K562 (cell line): ENCODE measurements around the gene NUF2. TPM values are rescaled to one million over a fixed set of nuclear protein-coding genes. Genes with fewer than 3 reads are reported as not detected.

ENCODE experiments used
- ATAC-seq: fragments of 200-7000 bp; cut with Tn5 transposase; 3 replicates; pipeline ENCODE4 v1.9.1; 2020; ENCODE audit warnings: moderate library complexity
- BruUV-seq: library from RNA; stranded (reverse); fragments of 400-500 nt; replicated peaks from 2 replicates; lab custom pipeline; 2021; lab: Mats Ljungman, UMichigan
- CTCF ChIA-PET: fragments of 300-600 bp; formaldehyde crosslinking; extraction: SDS; loops from one replicate; lab custom pipeline; 2021; ENCODE audit warnings: low intra/inter-chr PET ratio; lab: Yijun Ruan, JAX
- POLR2A ChIA-PET: fragments of 300-600, 350-650 bp; sonication (Branson Sonifier 250); formaldehyde crosslinking; extraction: SDS; loops from one replicate; lab custom pipeline; 2021; ENCODE audit warnings: antibody characterized with exemption, inconsistent platforms; lab: Yijun Ruan, JAX
- DNase-seq, 4 experiments: peaks; one replicate each; pipeline versions ENCODE4 v3.0.0 to v3.0.0-alpha.2; 2011 to 2018; ENCODE audit warnings: low spot score in 3 of 4, mixed read lengths in 3 of 4; ENCODE audit errors: extremely low read depth in 1 of 4
- FAIRE-seq: peaks from 2 replicates; lab custom pipeline; 2011; peaks lifted over from hg19 to GRCh38; lab: Jason Lieb, UNC
- H2AFZ ChIP-seq: 2 replicates; pipeline ENCODE4 v1.6.0; 2011; ENCODE audit warnings: low read depth, low read length, control low read depth, inconsistent platforms
- H3K27ac ChIP-seq: fragments of 200-600 bp; 3 replicates; pipeline ENCODE4 v1.8.0; 2011; ENCODE audit warnings: low read depth, mild to moderate bottlenecking, control low read depth, inconsistent platforms, low read length, moderate library complexity, mixed read lengths; ENCODE audit errors: extremely low read depth
- H3K27me3 ChIP-seq, 2 experiments: fragments of 300-600 bp in 1 of 2; 2 replicates in 1 of 2; 3 replicates in 1 of 2; pipeline versions ENCODE4 v1.6.0 to v1.8.0; 2011; ENCODE audit warnings: inconsistent platforms in 2 of 2, low read length in 2 of 2, mild to moderate bottlenecking in 1 of 2, mixed read lengths in 1 of 2, moderate library complexity in 1 of 2; ENCODE audit not compliant: control insufficient read depth in 2 of 2, insufficient read depth in 2 of 2
- H3K36me3 ChIP-seq: fragments of 300-600 bp; 3 replicates; pipeline ENCODE4 v1.8.0; 2011; ENCODE audit warnings: mild to moderate bottlenecking, low read length, inconsistent platforms; ENCODE audit not compliant: control insufficient read depth, insufficient read depth
- H3K4me1 ChIP-seq, 2 experiments: fragments of 200-600 bp in 1 of 2; replicated peaks in 1 of 2; 2 replicates in 1 of 2; 3 replicates in 1 of 2; pipeline versions ENCODE4 v1.5.1 to v1.8.0; 2011; ENCODE audit warnings: inconsistent platforms in 2 of 2, low read length in 2 of 2, mild to moderate bottlenecking in 1 of 2, mixed read lengths in 1 of 2, moderate library complexity in 1 of 2; ENCODE audit not compliant: control insufficient read depth in 2 of 2, insufficient read depth in 2 of 2
- H3K4me2 ChIP-seq: 2 replicates; pipeline ENCODE4 v1.6.1; 2011; ENCODE audit warnings: low read length, control low read depth, inconsistent platforms, mixed read lengths; ENCODE audit not compliant: insufficient read depth
- H3K4me3 ChIP-seq: fragments of 200-600 bp; sonication (generic), shearing (Covaris generic); 2 replicates; pipeline ENCODE4 v1.5.1; 2016; ENCODE audit warnings: control low read depth, inconsistent platforms
- H3K79me2 ChIP-seq: fragments of 200-600 bp; 3 replicates; pipeline ENCODE4 v1.8.0; 2011; ENCODE audit warnings: low read length, inconsistent platforms; ENCODE audit not compliant: control insufficient read depth, insufficient read depth
- H3K9ac ChIP-seq, 2 experiments: 2 replicates each; pipeline versions ENCODE4 v1.6.0 to v1.6.1; 2011; ENCODE audit warnings: low read depth in 2 of 2, low read length in 2 of 2, control low read depth in 1 of 2, inconsistent platforms in 1 of 2, mild to moderate bottlenecking in 1 of 2, mixed read lengths in 1 of 2; ENCODE audit not compliant: insufficient read depth in 1 of 2
- H3K9me1 ChIP-seq: one replicate; pipeline ENCODE4 v1.6.0; 2011; ENCODE audit warnings: inconsistent platforms, mild to moderate bottlenecking, low read length, moderate library complexity; ENCODE audit not compliant: control insufficient read depth, insufficient read depth
- H3K9me3 ChIP-seq: replicated peaks from 2 replicates; pipeline ENCODE4 v1.5.1; 2011; ENCODE audit warnings: low read depth, low read length, inconsistent platforms; ENCODE audit not compliant: control insufficient read depth, insufficient read depth
- H4K20me1 ChIP-seq: replicated peaks from 2 replicates; pipeline ENCODE4 v1.6.1; 2011; ENCODE audit warnings: low read length, inconsistent platforms, mixed read lengths; ENCODE audit not compliant: control insufficient read depth, insufficient read depth
- GATA2 ChIP-seq: sonication (generic); formaldehyde crosslinking; IDR thresholded peaks from 2 replicates; pipeline ENCODE4 v1.4.0; 2020; ENCODE audit warnings: mild to moderate bottlenecking, missing genetic modification reagents
- PHF8 ChIP-seq: fragments of 200-600 bp; sonication (generic); IDR thresholded peaks from 2 replicates; pipeline ENCODE4 v1.6.1; 2012; ENCODE audit warnings: mixed run types, mild to moderate bottlenecking, inconsistent platforms, low read length, moderate library complexity, borderline replicate concordance
- RBM39 ChIP-seq: fragments of 200-400 bp; formaldehyde crosslinking; optimal IDR thresholded peaks from 2 replicates; pipeline ENCODE3; 2018; ENCODE audit warnings: low read depth, low read length
- ZKSCAN3 ChIP-seq: fragments of 250-450 bp; sonication (Bioruptor Pico); IDR thresholded peaks from 2 replicates; pipeline ENCODE4 v1.4.0; 2020
- ZNF232 ChIP-seq: sonication (generic); formaldehyde crosslinking; IDR thresholded peaks from 2 replicates; pipeline ENCODE4 v1.8.0; 2022; ENCODE audit warnings: mild to moderate bottlenecking, missing genetic modification reagents
- ZNF699 ChIP-seq: fragments of 250-450 bp; sonication (Bioruptor Pico); IDR thresholded peaks from 2 replicates; pipeline ENCODE4 v1.8.0; 2021; ENCODE audit warnings: mild to moderate bottlenecking, moderate library complexity; ENCODE audit not compliant: insufficient replicate concordance
- WGBS: fragments of 100-300 bp; shearing (Covaris generic); methylation state at CpG from one replicate; pipeline ENCODE4 v1.1.6; 2016; ENCODE audit warnings: low coverage, mixed read lengths; ENCODE audit not compliant: insufficient coverage; ENCODE audit errors: missing lambda C conversion rate; 5-methylcytosine and 5-hydroxymethylcytosine counted together
- in situ Hi-C: fragments of 300-500 bp; cut with MboI; formaldehyde crosslinking; loops from 4 replicates; pipeline ENCODE4 v1.15.0; 2018; ENCODE audit warnings: inconsistent platforms, mixed read lengths
- intact Hi-C: fragments of 100-400 bp; cut with micrococcal nuclease; formaldehyde crosslinking; loops from 2 replicates; pipeline ENCODE4 v1.14.2; 2022
- polyA plus RNA-seq, 8 experiments: library from polyadenylated mRNA; depleted of rRNA in 4 of 8; stranded (reverse) in 5 of 8; unstranded in 3 of 8; fragments of >200 nt; fragmentation: Nextera tagmentation in 2 of 8; fragmentation: Illumina TruSeq in 1 of 8; extraction: Ambion mirVana in 2 of 8; extraction: Trizol in 1 of 8; gene quantifications; 2 replicates each; pipeline versions ENCODE4 v1.2.1 to v1.2.3, GENCODE V29; 2011 to 2014; ENCODE audit warnings: inconsistent platforms in 1 of 8, missing spikeins in 1 of 8
- total RNA-seq, 7 experiments: library from RNA; depleted of rRNA in 6 of 7; stranded (reverse); fragments of >200 nt in 6 of 7; fragmentation: Illumina TruSeq in 2 of 7; extraction: Trizol in 2 of 7; gene quantifications; 2 replicates each; pipeline versions ENCODE4 v1.2.1 to v1.2.3, GENCODE V29; 2011 to 2021; ENCODE audit warnings: low replicate concordance in 1 of 7
- TF ChIP-seq, protein P1 (sequence below): sonication (generic); formaldehyde crosslinking; IDR thresholded peaks from 2 replicates; pipeline ENCODE4 v1.4.0; 2020; ENCODE audit warnings: mild to moderate bottlenecking, missing genetic modification reagents
- TF ChIP-seq, protein P2 (sequence below): fragments of 150-350 bp; IDR thresholded peaks from 2 replicates; pipeline ENCODE4 v1.6.1; 2014; ENCODE audit warnings: low read depth, mild to moderate bottlenecking, low read length, borderline replicate concordance

NUF2 gene
- total and polyA plus RNA-seq, 9 of the 15 experiments (the other 6 are each of a cell fraction or from before 2014, with no cell fraction given), result 42.5 to 90.0 (median 60.3) TPM

DNA sequence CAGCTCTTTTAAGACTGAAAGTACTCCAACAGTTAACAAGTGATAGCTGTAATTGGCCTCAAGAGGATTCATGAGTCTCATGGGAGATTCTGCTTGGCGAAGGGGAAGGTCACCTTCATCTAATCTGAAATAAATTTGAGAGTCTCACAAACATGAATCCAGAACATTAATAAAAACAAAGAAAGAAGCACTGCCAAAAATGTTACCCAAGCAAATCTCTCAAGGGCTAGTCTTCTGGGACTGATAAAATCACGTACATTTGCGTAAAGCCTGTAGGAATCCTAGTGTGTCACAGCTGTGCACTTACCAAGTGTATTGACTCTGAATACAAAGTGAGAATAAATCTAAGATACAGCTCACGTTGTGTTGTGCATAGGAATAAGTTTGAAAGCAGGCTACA, 21.2 kb upstream of the NUF2 start:
- DNase-seq (no peak), FAIRE-seq (no peak), ATAC-seq (no peak)
- Histone ChIP-seq H2AFZ (no peak overlapping the region), H4K20me1 (no peaks in the 10 kb centered on the region), H3K9me1 (no peaks in the 10 kb centered on the region), H3K9ac (no peak overlapping the region), H3K4me3 (no peak overlapping the region), H3K27me3 (no peaks in the 10 kb centered on the region), H3K4me1 (no peaks in the 10 kb centered on the region), H3K9me3 (no peaks in the 10 kb centered on the region), H3K4me2 (no peak overlapping the region), H3K27ac (no peak overlapping the region), H3K79me2 (no peaks in the 10 kb centered on the region), H3K36me3 (peaks cover 3% of the 10 kb centered on the region; the same call in 1 of the 3 replicates)
- intact Hi-C loops, result no loop called here
- no peak for TF ChIP-seq ZNF699 (CRISPR knock-in tag)
- in situ Hi-C loops, result no loop called here
- no TSS peak for BruUV-seq
- WGBS, result 53% methylated on average over 4 of the region's 4 CpGs
- CTCF ChIA-PET, result no interaction called here
- POLR2A ChIA-PET, result interaction anchor here (0.6 to 1.0 kb wide), 2 partner anchors 11 to 94 kb away, joined by 3 read pairs; no protein-coding TSS in a partner anchor

DNA sequence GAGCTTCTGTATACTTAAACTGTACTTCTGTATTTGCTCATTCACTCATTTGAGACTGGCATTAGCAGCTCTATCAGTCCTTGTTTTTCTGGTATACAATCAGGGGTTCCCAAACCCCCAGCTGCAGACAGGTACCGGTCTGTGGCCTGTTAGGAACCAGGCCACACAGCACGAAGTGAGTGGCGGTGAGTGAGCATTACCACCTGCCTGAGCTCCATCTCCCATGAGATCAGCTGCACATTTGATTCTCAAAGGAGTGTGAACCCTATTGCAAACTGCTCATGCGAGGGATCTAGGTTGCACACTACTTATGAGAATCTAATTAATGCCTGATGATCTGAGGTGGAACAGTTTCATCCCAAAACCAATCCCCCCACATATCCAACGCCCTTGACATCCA, 18.2 kb upstream of the NUF2 start:
- Histone ChIP-seq H3K4me3 (no peak overlapping the region), H2AFZ (no peak overlapping the region), H3K9me3 (no peaks in the 10 kb centered on the region), H4K20me1 (no peaks in the 10 kb centered on the region), H3K4me2 (no peak overlapping the region), H3K27ac (no peak overlapping the region), H3K9ac (no peak overlapping the region), H3K79me2 (no peaks in the 10 kb centered on the region), H3K9me1 (no peaks in the 10 kb centered on the region), H3K27me3 (no peaks in the 10 kb centered on the region), H3K36me3 (peaks cover 3% of the 10 kb centered on the region; the same call in 1 of the 3 replicates), H3K4me1 (no peaks in the 10 kb centered on the region)
- FAIRE-seq, result no peak
- BruUV-seq, result no TSS peak
- ATAC-seq, result no peak
- DNase-seq, result no peak
- in situ Hi-C loops, result no loop called here
- ChIA-PET CTCF (no interaction called here), POLR2A (no interaction called here)
- intact Hi-C loops, result no loop called here
- 74% methylated on average over 5 of the region's 5 CpGs for WGBS
- TF ChIP-seq, protein P1, sequence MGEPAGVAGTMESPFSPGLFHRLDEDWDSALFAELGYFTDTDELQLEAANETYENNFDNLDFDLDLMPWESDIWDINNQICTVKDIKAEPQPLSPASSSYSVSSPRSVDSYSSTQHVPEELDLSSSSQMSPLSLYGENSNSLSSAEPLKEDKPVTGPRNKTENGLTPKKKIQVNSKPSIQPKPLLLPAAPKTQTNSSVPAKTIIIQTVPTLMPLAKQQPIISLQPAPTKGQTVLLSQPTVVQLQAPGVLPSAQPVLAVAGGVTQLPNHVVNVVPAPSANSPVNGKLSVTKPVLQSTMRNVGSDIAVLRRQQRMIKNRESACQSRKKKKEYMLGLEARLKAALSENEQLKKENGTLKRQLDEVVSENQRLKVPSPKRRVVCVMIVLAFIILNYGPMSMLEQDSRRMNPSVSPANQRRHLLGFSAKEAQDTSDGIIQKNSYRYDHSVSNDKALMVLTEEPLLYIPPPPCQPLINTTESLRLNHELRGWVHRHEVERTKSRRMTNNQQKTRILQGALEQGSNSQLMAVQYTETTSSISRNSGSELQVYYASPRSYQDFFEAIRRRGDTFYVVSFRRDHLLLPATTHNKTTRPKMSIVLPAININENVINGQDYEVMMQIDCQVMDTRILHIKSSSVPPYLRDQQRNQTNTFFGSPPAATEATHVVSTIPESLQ, result no peak
- no peak for TF ChIP-seq PHF8
- TF ChIP-seq GATA2 (CRISPR knock-in tag), result no peak
- TF ChIP-seq, protein P2, sequence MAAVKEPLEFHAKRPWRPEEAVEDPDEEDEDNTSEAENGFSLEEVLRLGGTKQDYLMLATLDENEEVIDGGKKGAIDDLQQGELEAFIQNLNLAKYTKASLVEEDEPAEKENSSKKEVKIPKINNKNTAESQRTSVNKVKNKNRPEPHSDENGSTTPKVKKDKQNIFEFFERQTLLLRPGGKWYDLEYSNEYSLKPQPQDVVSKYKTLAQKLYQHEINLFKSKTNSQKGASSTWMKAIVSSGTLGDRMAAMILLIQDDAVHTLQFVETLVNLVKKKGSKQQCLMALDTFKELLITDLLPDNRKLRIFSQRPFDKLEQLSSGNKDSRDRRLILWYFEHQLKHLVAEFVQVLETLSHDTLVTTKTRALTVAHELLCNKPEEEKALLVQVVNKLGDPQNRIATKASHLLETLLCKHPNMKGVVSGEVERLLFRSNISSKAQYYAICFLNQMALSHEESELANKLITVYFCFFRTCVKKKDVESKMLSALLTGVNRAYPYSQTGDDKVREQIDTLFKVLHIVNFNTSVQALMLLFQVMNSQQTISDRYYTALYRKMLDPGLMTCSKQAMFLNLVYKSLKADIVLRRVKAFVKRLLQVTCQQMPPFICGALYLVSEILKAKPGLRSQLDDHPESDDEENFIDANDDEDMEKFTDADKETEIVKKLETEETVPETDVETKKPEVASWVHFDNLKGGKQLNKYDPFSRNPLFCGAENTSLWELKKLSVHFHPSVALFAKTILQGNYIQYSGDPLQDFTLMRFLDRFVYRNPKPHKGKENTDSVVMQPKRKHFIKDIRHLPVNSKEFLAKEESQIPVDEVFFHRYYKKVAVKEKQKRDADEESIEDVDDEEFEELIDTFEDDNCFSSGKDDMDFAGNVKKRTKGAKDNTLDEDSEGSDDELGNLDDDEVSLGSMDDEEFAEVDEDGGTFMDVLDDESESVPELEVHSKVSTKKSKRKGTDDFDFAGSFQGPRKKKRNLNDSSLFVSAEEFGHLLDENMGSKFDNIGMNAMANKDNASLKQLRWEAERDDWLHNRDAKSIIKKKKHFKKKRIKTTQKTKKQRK, result no peak
- TF ChIP-seq ZKSCAN3 (CRISPR knock-in tag), result no peak
- TF ChIP-seq ZNF232 (CRISPR knock-in tag), result no peak
- no peak for TF ChIP-seq RBM39
